Right cardiac atrium (tissue), 5 donors: ENCODE results near the gene RIBC2. TPM values are rescaled to one million over a fixed set of nuclear protein-coding genes. Genes with fewer than 3 reads are reported as not detected.
A peak's percentile ranks its signal among the peaks of the same experiment; 100 is the strongest.
"Not testable (repeated sequence)": the region's sequence is repeated elsewhere in the genome, so short reads cannot be mapped to it uniquely, and the experiment has no call there.

Experiments used
- ATAC-seq, 2 donors: fragments of 200-7000 bp; cut with Tn5 transposase; one replicate each; pipeline versions ENCODE4 v1.8.0 to v1.9.1; 2020; ENCODE audit warnings: moderate library complexity in 2 of 2, mild to moderate bottlenecking in 1 of 2
- DNase-seq, 3 donors: peaks; one replicate each; pipeline ENCODE4 v3.0.0-alpha.2; 2020
- H3K27ac ChIP-seq: one replicate; pipeline ENCODE4 v1.5.1; 2013; ENCODE audit warnings: mild to moderate bottlenecking, low read length, control low read depth, moderate library complexity
- H3K27me3 ChIP-seq: one replicate; pipeline ENCODE4 v1.6.1; 2013; ENCODE audit not compliant: control insufficient read depth, insufficient read depth
- H3K4me1 ChIP-seq: one replicate; pipeline ENCODE4 v1.6.1; 2013; ENCODE audit warnings: low read length; ENCODE audit not compliant: control insufficient read depth, insufficient read depth
- H3K4me3 ChIP-seq: one replicate; pipeline ENCODE4 v1.5.1; 2013; ENCODE audit warnings: low read length, control low read depth
- H3K9me3 ChIP-seq: one replicate; pipeline ENCODE4 v1.6.1; 2013; ENCODE audit warnings: low read length; ENCODE audit not compliant: control insufficient read depth
- WGBS: extraction: QIAGEN DNeasy Blood & Tissue Kit; methylation state at CpG from one replicate; pipeline ENCODE4 v1.1.7; 2013; 5-methylcytosine and 5-hydroxymethylcytosine counted together
- intact Hi-C, 4 donors: fragments of 100-400 bp; cut with DNase I; formaldehyde crosslinking; loops; one replicate each; pipeline versions ENCODE4 v1.11.0 to v1.14.0; 2022 to 2023
- long read RNA-seq, 4 donors: library from polyadenylated mRNA; unstranded; transcript quantifications; one replicate each; pipeline ENCODE4 v2.0.0, GENCODE V29; 2020 to 2021
- polyA plus RNA-seq: library from polyadenylated mRNA; stranded (reverse); fragments of 200-250 nt; gene quantifications from one replicate; pipeline ENCODE4 v1.2.3, GENCODE V29; 2013
- total RNA-seq, 4 donors: library from RNA; stranded (reverse); fragmentation: NEBNext Ultra II Directional; extraction: Animal tissue kit (Norgen Biotek cat#: 25700); gene quantifications; one replicate each; pipeline ENCODE4 v1.2.1, GENCODE V29; 2021
- donor health status: healthy with polysubstance abuse.
- donor health status: DM: no; HTN: yes; CAD: no.
- donor health status: DM: no; HTN: no; CAD: no.
- donor health status: DM: no; HTN: yes; CAD: no; lungs with severe emphysema.
- donor health status: DM: yes; HTN: yes; CAD: no.

RIBC2 gene
- total RNA-seq = under 1 TPM in 1 of 4 donors, not detected in 3; 0.29 TPM
- polyA plus RNA-seq = 0.16 TPM
- long read RNA-seq, donor 1 = 0 reads
- long read RNA-seq, donor 2 = 0 reads
- long read RNA-seq, donor 3 = 0 reads
- long read RNA-seq, donor 4 = 0 reads

- peak within 1 kb of the TSS; percentile 47 for H3K4me3 ChIP-seq
- DNase-seq (peak; percentile 84 to 92 (median 91)), ATAC-seq (peak; percentile 92 to 96)
- no peaks in the 10 kb centered on the region for H3K4me1 ChIP-seq
- no peak within 1 kb of the TSS for H3K27ac ChIP-seq
- 12% methylated on average over 68 of the region's 68 CpGs for WGBS
- H3K9me3 ChIP-seq = no peaks in the 10 kb centered on the region
- intact Hi-C loops = no loop called here
- no peaks in the 10 kb centered on the region for H3K27me3 ChIP-seq
These were observed at the start of gene RIBC2, which contains the start of gene SMC1B for GRCh38 chr22:45413368-45414211. RIBC2 (plus strand) TSS chr22:45413693; CDS start chr22:45413887, 194 bp downstream. SMC1B (minus strand) TSS chr22:45413599; CDS start chr22:45413567, 32 bp downstream.

GRCh38 chr22:45366713-45367112, 46.8 kb upstream of the RIBC2 start:
- intact Hi-C loops = no loop called here
- no peaks in the 10 kb centered on the region for H3K27me3 ChIP-seq
- ATAC-seq (no peak), DNase-seq (no peak)
- no peak overlapping the region for H3K27ac ChIP-seq
- H3K4me1 ChIP-seq = no peaks in the 10 kb centered on the region
- WGBS = 91% methylated on average over 3 of the region's 3 CpGs
- no peak overlapping the region for H3K4me3 ChIP-seq
- H3K9me3 ChIP-seq = peaks cover 2% of the 10 kb centered on the region

DNA sequence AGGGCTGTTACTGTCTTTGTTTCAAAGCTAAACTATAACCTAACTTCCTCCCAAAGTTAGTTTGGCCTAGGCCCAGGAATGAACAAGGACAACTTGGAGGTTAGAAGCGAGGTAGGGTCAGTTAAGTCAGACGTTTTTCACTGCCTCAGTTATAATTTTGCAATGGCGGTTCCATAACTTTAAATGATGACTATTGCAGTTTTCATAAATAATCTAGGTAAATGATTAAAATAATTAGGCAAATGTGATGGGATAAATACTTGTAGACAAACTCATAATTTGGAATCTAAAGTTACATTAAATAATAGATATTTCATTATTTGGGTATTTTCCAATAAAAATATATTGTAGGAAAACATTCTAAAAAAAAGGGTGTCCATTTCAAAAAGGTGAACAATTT, 39.9 kb upstream of the RIBC2 start:
- ATAC-seq, H3K27me3 ChIP-seq, H3K9me3 ChIP-seq, intact Hi-C loops, H3K27ac ChIP-seq, H3K4me3 ChIP-seq, DNase-seq, H3K4me1 ChIP-seq: not testable (repeated sequence)
- WGBS = 87% methylated on average over 3 of the region's 3 CpGs

DNA sequence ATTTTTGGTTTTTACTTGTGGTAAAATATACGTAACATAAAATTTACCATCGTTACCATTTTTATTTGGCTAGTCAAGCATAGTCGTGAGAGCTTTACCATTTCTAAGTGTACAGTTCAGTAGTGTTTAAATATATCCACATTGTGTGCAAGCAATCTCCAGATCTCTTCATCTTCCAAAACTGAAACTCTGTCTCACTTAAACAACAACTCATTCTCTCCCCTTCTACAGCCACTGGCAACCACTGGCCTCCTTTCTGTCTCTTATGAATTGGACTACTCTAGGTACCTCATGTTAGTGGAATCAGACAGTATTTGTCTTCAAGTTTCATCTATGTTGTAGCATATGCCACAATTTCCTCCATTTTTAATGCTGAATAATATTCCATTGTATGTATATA, 37.5 kb upstream of the RIBC2 start:
- Histone ChIP-seq H3K27me3 (no peaks in the 10 kb centered on the region), H3K9me3 (no peaks in the 10 kb centered on the region), H3K4me1 (no peaks in the 10 kb centered on the region), H3K27ac (no peak overlapping the region), H3K4me3 (no peak overlapping the region)
- ATAC-seq (no peak), DNase-seq (no peak)
- intact Hi-C loops = no loop called here
- 93% methylated on average over 3 of the region's 3 CpGs for WGBS

DNA sequence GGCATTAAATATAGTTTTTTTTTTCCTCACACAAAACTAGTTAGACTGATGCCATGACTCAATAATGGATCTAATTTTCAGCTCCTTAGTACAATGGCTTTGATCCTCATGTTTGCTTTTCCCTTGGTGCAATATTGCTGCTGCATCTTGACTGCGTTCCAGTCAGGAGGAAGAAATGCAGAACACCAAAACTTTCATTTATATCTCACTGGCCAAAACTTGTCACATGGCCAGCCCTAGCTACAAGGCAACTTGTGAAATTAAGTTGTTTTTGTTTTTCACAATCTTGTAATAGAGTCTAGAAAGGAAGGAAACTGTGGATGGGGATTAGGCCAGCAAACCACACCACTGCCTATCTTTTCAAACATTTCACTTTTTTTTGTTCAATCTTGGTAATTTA, 36.8 kb upstream of the RIBC2 start:
- ATAC-seq (peak; percentile 31 to 69), DNase-seq (peak; percentile 59 to 89 (median 62))
- H3K27ac ChIP-seq = no peak overlapping the region
- WGBS = 35% methylated on average over 1 of the region's 1 CpG
- H3K27me3 ChIP-seq = no peaks in the 10 kb centered on the region
- H3K9me3 ChIP-seq = no peaks in the 10 kb centered on the region
- H3K4me3 ChIP-seq = no peak overlapping the region
- intact Hi-C loops = no loop called here
- no peaks in the 10 kb centered on the region for H3K4me1 ChIP-seq

DNA sequence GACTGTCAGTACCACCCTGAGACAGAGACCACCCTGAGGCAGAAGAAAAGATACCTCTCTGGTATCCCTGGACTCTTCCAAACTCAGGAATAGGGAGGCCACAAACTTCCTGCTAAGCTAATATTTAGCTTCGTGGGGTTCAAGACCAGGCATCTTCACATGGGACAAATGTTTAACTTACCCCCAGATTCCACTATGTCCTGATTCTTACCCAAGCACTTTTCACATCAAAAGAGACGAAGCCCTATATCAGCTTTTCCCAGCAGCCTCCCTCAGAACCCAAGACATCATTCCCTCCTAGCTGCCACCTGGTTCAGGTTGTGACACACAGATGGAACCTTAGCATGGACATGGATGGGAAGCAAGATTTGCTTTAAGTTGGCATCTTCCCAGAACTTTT, 32.1 kb upstream of the RIBC2 start:
- Histone ChIP-seq H3K9me3 (no peaks in the 10 kb centered on the region), H3K4me3 (no peak overlapping the region), H3K27ac (no peak overlapping the region), H3K27me3 (no peaks in the 10 kb centered on the region), H3K4me1 (no peaks in the 10 kb centered on the region)
- 93% methylated on average over 2 of the region's 2 CpGs for WGBS
- DNase-seq (no peak), ATAC-seq (no peak)
- intact Hi-C loops = no loop called here

- DNase-seq (no peak), ATAC-seq (no peak)
- Histone ChIP-seq H3K4me1 (no peaks in the 10 kb centered on the region), H3K9me3 (no peaks in the 10 kb centered on the region), H3K27me3 (no peaks in the 10 kb centered on the region), H3K4me3 (no peak overlapping the region), H3K27ac (no peak overlapping the region)
- intact Hi-C loops = no loop called here
- WGBS = 82% methylated on average over 3 of the region's 3 CpGs
These were observed 23.9 kb upstream of the RIBC2 start for GRCh38 chr22:45389546-45389945.

GRCh38 chr22:45397806-45398205, 15.7 kb upstream of the RIBC2 start:
- ATAC-seq (no peak), DNase-seq (peak in 1 of 3 donors; percentile 36)
- intact Hi-C loops = no loop called here
- Histone ChIP-seq H3K27me3 (no peaks in the 10 kb centered on the region), H3K4me3 (no peak overlapping the region), H3K4me1 (no peaks in the 10 kb centered on the region), H3K9me3 (no peaks in the 10 kb centered on the region), H3K27ac (no peak overlapping the region)
- WGBS = 81% methylated on average over 5 of the region's 5 CpGs

GRCh38 chr22:45398214-45398613, 15.3 kb upstream of the RIBC2 start:
- H3K4me1 ChIP-seq = no peaks in the 10 kb centered on the region
- intact Hi-C loops = no loop called here
- WGBS = 90% methylated on average over 13 of the region's 13 CpGs
- ATAC-seq (no peak), DNase-seq (peak in 1 of 3 donors; percentile 18)
- no peaks in the 10 kb centered on the region for H3K27me3 ChIP-seq
- H3K9me3 ChIP-seq = no peaks in the 10 kb centered on the region
- no peak overlapping the region for H3K27ac ChIP-seq
- H3K4me3 ChIP-seq = no peak overlapping the region

GRCh38 chr22:45399712-45400445, 13.6 kb upstream of the RIBC2 start:
- Histone ChIP-seq H3K9me3 (no peaks in the 10 kb centered on the region), H3K4me3 (no peak overlapping the region), H3K27ac (no peak overlapping the region), H3K27me3 (no peaks in the 10 kb centered on the region), H3K4me1 (no peaks in the 10 kb centered on the region)
- ATAC-seq (no peak), DNase-seq (no peak)
- WGBS = 85% methylated on average over 5 of the region's 5 CpGs
- intact Hi-C loops = no loop called here

- H3K9me3 ChIP-seq = no peaks in the 10 kb centered on the region
- H3K27ac ChIP-seq = no peak overlapping the region
- no peaks in the 10 kb centered on the region for H3K27me3 ChIP-seq
- intact Hi-C loops = no loop called here
- no peak overlapping the region for H3K4me3 ChIP-seq
- H3K4me1 ChIP-seq = no peaks in the 10 kb centered on the region
- ATAC-seq = no peak
- DNase-seq = no peak
- 84% methylated on average over 3 of the region's 3 CpGs for WGBS
These were observed 11.0 kb upstream of the RIBC2 start for GRCh38 chr22:45402466-45402985.
